A673 (cell line): ENCODE data around the gene ABR. TPM values are rescaled to one million over a fixed set of nuclear protein-coding genes. Genes with fewer than 3 reads are reported as not detected.

Experiments used
- BruUV-seq: library from RNA; stranded (reverse); fragments of 400-500 nt; replicated peaks from 2 replicates; lab custom pipeline; 2021; lab: Mats Ljungman, UMichigan
- CTCF ChIA-PET: fragments of 300-600 bp; sonication (Branson Sonifier 250); formaldehyde crosslinking; loops from one replicate; lab custom pipeline; 2022; ENCODE audit warnings: antibody characterized with exemption; lab: Charles Lee
- POLR2A ChIA-PET: fragments of 300-600 bp; sonication (Branson Sonifier 250); formaldehyde crosslinking; loops from one replicate; lab custom pipeline; 2022; ENCODE audit warnings: antibody characterized with exemption; ENCODE audit not compliant: low non-redundant PET; lab: Charles Lee
- DNase-seq: peaks from one replicate; pipeline ENCODE4 v3.0.0-alpha.2; 2015; ENCODE audit warnings: low spot score
- H3K27ac ChIP-seq: fragments of 200-600 bp; sonication (generic); 2 replicates; pipeline ENCODE4 v1.5.1; 2016; ENCODE audit warnings: mixed run types, low read depth, mild to moderate bottlenecking, mixed read lengths, antibody characterized with exemption, low read length; ENCODE audit not compliant: poor library complexity, severe bottlenecking
- H3K27me3 ChIP-seq: fragments of 200-600 bp; sonication (generic); replicated peaks from 2 replicates; pipeline ENCODE4 v1.6.1; 2017; ENCODE audit warnings: mixed run types, low read depth, mild to moderate bottlenecking, mixed read lengths, antibody characterized with exemption, low read length; ENCODE audit not compliant: insufficient read depth, poor library complexity
- H3K36me3 ChIP-seq: fragments of 200-600 bp; sonication (generic); 2 replicates; pipeline ENCODE4 v1.6.1; 2016; ENCODE audit warnings: mixed run types, mild to moderate bottlenecking, mixed read lengths, antibody characterized with exemption, low read length; ENCODE audit not compliant: insufficient read depth, poor library complexity, severe bottlenecking
- H3K4me1 ChIP-seq: fragments of 200-600 bp; sonication (generic); 2 replicates; pipeline ENCODE4 v1.6.1; 2017; ENCODE audit warnings: mixed run types, mild to moderate bottlenecking, mixed read lengths, antibody characterized with exemption, low read length; ENCODE audit not compliant: insufficient read depth, poor library complexity, severe bottlenecking
- H3K4me3 ChIP-seq: fragments of 200-600 bp; sonication (generic); 2 replicates; pipeline ENCODE4 v1.5.1; 2016; ENCODE audit warnings: low read depth, mixed run types, mild to moderate bottlenecking, mixed read lengths, low read length; ENCODE audit not compliant: poor library complexity, severe bottlenecking
- H3K9me3 ChIP-seq: fragments of 200-600 bp; sonication (generic); 2 replicates; pipeline ENCODE4 v1.6.1; 2016; ENCODE audit warnings: mixed run types, low read depth, mild to moderate bottlenecking, mixed read lengths, antibody characterized with exemption, low read length; ENCODE audit not compliant: poor library complexity, severe bottlenecking
- CTCF ChIP-seq: fragments of 300-800, 200-600 bp; sonication (generic); conservative IDR thresholded peaks from 2 replicates; pipeline ENCODE4 v1.5.1; 2017; ENCODE audit warnings: low read depth, mild to moderate bottlenecking, antibody characterized with exemption, low read length, moderate library complexity, mixed read lengths
- EZH2 ChIP-seq: fragments of 200-600 bp; sonication (generic); IDR thresholded peaks from 2 replicates; pipeline ENCODE4 v1.6.1; 2017; ENCODE audit warnings: borderline replicate concordance, low read depth, mild to moderate bottlenecking, mixed read lengths, antibody characterized with exemption, low read length; ENCODE audit not compliant: poor library complexity, severe bottlenecking
- intact Hi-C: fragments of 100-400 bp; cut with micrococcal nuclease; formaldehyde crosslinking; loops from one replicate; pipeline ENCODE4 v1.10.0; 2022; ENCODE audit not compliant: unreplicated experiment
- total RNA-seq: library from RNA; stranded (reverse); gene quantifications from 2 replicates; pipeline ENCODE4 v1.2.3, GENCODE V29; 2021

Gene ABR
- total RNA-seq, 1 experiment from 2014 or later: 47.6 TPM

GRCh38 chr17:1197781-1198490, 18.2 kb upstream of the ABR start:
- H3K36me3 ChIP-seq: no peaks in the 10 kb centered on the region
- intact Hi-C loops: no loop called here
- BruUV-seq: no TSS peak
- TF ChIP-seq EZH2 (no peak), CTCF (no peak)
- ChIA-PET POLR2A (no interaction called here), CTCF (no interaction called here)
- H3K4me1 ChIP-seq: no peaks in the 10 kb centered on the region
- DNase-seq: no peak
- H3K27ac ChIP-seq: no peak overlapping the region
- H3K27me3 ChIP-seq: peaks cover 4% of the 10 kb centered on the region
- no peak overlapping the region for H3K4me3 ChIP-seq
- no peaks in the 10 kb centered on the region for H3K9me3 ChIP-seq

- Histone ChIP-seq H3K36me3 (no peaks in the 10 kb centered on the region), H3K27ac (no peak overlapping the region), H3K9me3 (no peaks in the 10 kb centered on the region), H3K4me3 (no peak overlapping the region), H3K27me3 (peaks cover 4% of the 10 kb centered on the region), H3K4me1 (no peaks in the 10 kb centered on the region)
- DNase-seq: no peak
- TF ChIP-seq CTCF: no peak
- no peak for TF ChIP-seq EZH2
- BruUV-seq: no TSS peak
- intact Hi-C loops: no loop called here
- CTCF ChIA-PET: no interaction called here
- POLR2A ChIA-PET: no interaction called here
These were observed 17.6 kb upstream of the ABR start for GRCh38 chr17:1197379-1197778.

- Histone ChIP-seq H3K36me3 (no peaks in the 10 kb centered on the region), H3K27ac (no peak overlapping the region), H3K27me3 (peaks cover 4% of the 10 kb centered on the region), H3K4me3 (no peak overlapping the region), H3K4me1 (no peaks in the 10 kb centered on the region), H3K9me3 (no peaks in the 10 kb centered on the region)
- DNase-seq: no peak
- BruUV-seq: no TSS peak
- intact Hi-C loops: no loop called here
- ChIA-PET CTCF (no interaction called here), POLR2A (no interaction called here)
- TF ChIP-seq EZH2: no peak
- no peak for TF ChIP-seq CTCF
These were observed 17.2 kb upstream of the ABR start for GRCh38 chr17:1196946-1197345.
